ENCODE measurements around the gene GBGT1. TPM values are rescaled to one million over a fixed set of nuclear protein-coding genes. Genes with fewer than 3 reads are reported as not detected.

GBGT1 gene
- total and polyA plus RNA-seq, 2 experiments from 2014 or later, result 3.7 to 22.4 TPM

DNA sequence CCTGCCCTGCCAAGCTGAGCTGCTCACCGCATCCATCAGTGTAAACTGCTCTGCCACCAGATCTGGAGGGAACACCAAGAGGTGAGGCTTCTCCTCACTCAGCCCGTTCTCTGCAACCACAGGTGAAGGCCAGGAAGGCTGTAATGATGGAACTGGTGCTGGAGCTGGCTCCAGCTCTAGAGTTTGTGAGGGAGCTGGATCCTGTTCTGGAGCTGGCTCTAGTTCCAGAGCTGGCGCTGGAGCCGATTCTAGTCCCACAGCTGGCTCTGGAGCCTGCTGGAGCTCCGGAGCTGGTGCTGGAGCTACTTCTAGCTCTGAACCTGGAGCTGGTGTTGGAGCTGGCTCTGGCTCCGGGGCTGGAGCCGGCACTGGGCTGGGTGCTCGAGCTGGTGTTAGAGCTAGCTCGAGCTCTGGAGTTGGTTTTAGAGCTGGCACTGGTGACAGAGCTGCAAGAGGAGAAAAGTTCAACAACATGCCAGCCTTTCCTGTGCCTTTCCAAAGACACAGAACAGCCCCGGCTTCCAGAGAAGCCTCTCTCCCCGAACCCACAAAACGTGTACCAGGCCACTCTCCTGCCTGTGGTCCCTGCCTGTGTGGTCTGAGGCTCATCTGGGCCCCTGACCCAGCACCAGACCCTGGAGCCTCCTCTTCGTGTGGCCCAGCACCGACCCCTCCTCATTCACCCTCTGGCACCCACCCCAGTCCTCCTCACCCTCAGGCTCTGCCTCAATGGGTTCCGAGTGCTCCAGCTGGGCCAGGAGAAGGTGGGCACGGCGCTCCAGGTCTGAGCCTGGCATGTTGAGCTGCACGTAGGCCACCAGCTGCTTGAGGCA is 55.5 kb downstream of the GBGT1 start:
- peaks cover 10% of the 10 kb centered on the region for H3K36me3 Mint-ChIP-seq (ENCODE audit: low read depth)
- peaks cover 4% of the 10 kb centered on the region for H3K4me1 Mint-ChIP-seq
- peaks cover 7% of the 10 kb centered on the region for H3K27me3 Mint-ChIP-seq (ENCODE audit: insufficient read depth, low read depth, poor library complexity)
- H3K9me2 ChIP-seq (ENCODE audit: insufficient read depth), result no peaks in the 10 kb centered on the region
- no peaks in the 10 kb centered on the region for H3K4me1 ChIP-seq (ENCODE audit: insufficient read depth)
- TF ChIP-seq ZNF331 (CRISPR knock-in tag; IDR thresholded peaks at IDR 0.05; ENCODE audit: low read depth) (no peak), ZNF114 (CRISPR knock-in tag; IDR thresholded peaks at IDR 0.05) (no peak), CREB1 (CRISPR knock-in tag; IDR thresholded peaks at IDR 0.05; ENCODE audit: low read depth) (no peak), EZH2 (IDR thresholded peaks at IDR 0.05; ENCODE audit: low read depth, unreplicated experiment) (no peak), NANOG (IDR thresholded peaks at IDR 0.05; ENCODE audit: borderline replicate concordance) (no peak), EZH2phosphoT487 (IDR thresholded peaks at IDR 0.05; ENCODE audit: unreplicated experiment) (no peak), POLR2AphosphoS5 (IDR thresholded peaks at IDR 0.05; ENCODE audit: low read depth) (no peak), ETS1 (IDR thresholded peaks at IDR 0.05) (no peak), ZNF462 (CRISPR knock-in tag; IDR thresholded peaks at IDR 0.05) (no peak), STAT1 (IDR thresholded peaks at IDR 0.05; ENCODE audit: unreplicated experiment) (no peak), JUNB (IDR thresholded peaks at IDR 0.05; ENCODE audit: unreplicated experiment) (no peak)
- TF ChIP-seq, protein P1, sequence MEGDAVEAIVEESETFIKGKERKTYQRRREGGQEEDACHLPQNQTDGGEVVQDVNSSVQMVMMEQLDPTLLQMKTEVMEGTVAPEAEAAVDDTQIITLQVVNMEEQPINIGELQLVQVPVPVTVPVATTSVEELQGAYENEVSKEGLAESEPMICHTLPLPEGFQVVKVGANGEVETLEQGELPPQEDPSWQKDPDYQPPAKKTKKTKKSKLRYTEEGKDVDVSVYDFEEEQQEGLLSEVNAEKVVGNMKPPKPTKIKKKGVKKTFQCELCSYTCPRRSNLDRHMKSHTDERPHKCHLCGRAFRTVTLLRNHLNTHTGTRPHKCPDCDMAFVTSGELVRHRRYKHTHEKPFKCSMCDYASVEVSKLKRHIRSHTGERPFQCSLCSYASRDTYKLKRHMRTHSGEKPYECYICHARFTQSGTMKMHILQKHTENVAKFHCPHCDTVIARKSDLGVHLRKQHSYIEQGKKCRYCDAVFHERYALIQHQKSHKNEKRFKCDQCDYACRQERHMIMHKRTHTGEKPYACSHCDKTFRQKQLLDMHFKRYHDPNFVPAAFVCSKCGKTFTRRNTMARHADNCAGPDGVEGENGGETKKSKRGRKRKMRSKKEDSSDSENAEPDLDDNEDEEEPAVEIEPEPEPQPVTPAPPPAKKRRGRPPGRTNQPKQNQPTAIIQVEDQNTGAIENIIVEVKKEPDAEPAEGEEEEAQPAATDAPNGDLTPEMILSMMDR (conservative IDR thresholded peaks at IDR 0.05; ENCODE audit: low read depth in 2 of 2), result no peak
- TF ChIP-seq, protein P2, sequence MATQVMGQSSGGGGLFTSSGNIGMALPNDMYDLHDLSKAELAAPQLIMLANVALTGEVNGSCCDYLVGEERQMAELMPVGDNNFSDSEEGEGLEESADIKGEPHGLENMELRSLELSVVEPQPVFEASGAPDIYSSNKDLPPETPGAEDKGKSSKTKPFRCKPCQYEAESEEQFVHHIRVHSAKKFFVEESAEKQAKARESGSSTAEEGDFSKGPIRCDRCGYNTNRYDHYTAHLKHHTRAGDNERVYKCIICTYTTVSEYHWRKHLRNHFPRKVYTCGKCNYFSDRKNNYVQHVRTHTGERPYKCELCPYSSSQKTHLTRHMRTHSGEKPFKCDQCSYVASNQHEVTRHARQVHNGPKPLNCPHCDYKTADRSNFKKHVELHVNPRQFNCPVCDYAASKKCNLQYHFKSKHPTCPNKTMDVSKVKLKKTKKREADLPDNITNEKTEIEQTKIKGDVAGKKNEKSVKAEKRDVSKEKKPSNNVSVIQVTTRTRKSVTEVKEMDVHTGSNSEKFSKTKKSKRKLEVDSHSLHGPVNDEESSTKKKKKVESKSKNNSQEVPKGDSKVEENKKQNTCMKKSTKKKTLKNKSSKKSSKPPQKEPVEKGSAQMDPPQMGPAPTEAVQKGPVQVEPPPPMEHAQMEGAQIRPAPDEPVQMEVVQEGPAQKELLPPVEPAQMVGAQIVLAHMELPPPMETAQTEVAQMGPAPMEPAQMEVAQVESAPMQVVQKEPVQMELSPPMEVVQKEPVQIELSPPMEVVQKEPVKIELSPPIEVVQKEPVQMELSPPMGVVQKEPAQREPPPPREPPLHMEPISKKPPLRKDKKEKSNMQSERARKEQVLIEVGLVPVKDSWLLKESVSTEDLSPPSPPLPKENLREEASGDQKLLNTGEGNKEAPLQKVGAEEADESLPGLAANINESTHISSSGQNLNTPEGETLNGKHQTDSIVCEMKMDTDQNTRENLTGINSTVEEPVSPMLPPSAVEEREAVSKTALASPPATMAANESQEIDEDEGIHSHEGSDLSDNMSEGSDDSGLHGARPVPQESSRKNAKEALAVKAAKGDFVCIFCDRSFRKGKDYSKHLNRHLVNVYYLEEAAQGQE (IDR thresholded peaks at IDR 0.05; ENCODE audit: unreplicated experiment), result no peak
- no peak overlapping the region for H3K27ac ChIP-seq (ENCODE audit: low read depth)
- no peak overlapping the region for H3K4me3 ChIP-seq
- no peak overlapping the region for H3K4me3 Mint-ChIP-seq
- no peaks in the 10 kb centered on the region for H3F3A ChIP-seq (replicated peaks; ENCODE audit: low read depth)
- DNase-seq (ENCODE audit: low spot score) (no peak), ATAC-seq (no peak)
- H3K4me2 ChIP-seq, result no peak overlapping the region
- H3K79me2 ChIP-seq (replicated peaks; ENCODE audit: insufficient read depth), result no peaks in the 10 kb centered on the region
- no peak overlapping the region; the same call in 1 of the 2 replicates for H3K27ac Mint-ChIP-seq
- no peak overlapping the region for H2AFZ ChIP-seq
- no peaks in the 10 kb centered on the region for H3K9me3 Mint-ChIP-seq
- H4K20me1 ChIP-seq (replicated peaks; ENCODE audit: insufficient read depth), result no peaks in the 10 kb centered on the region; the same call in 1 of the 2 replicates
- H3K36me3 ChIP-seq (ENCODE audit: insufficient read depth), result no peaks in the 10 kb centered on the region
- no peaks in the 10 kb centered on the region for H3K27me3 ChIP-seq (ENCODE audit: insufficient read depth)

Measured in GM23338 (cell line).